Measurements from ENCODE around the gene ARID3B.
"Not testable (repeated sequence)": the region's sequence is repeated elsewhere in the genome, so short reads cannot be mapped to it uniquely, and the experiment has no call there.

ARID3B gene

GRCh38 chr15:74578496-74578994 lies 37.5 kb downstream of the ARID3B start:
- no peak for DNase-seq

- no peak for DNase-seq
Observed at GRCh38 chr15:74579001-74579400, 38.0 kb downstream of the ARID3B start.

- DNase-seq: no peak
Observed at GRCh38 chr15:74580538-74581350, 39.7 kb downstream of the ARID3B start.

- DNase-seq: no peak
Observed at GRCh38 chr15:74584204-74584603, 43.2 kb downstream of the ARID3B start.

- DNase-seq: no peak
Observed at GRCh38 chr15:74584779-74585178, 43.8 kb downstream of the ARID3B start.

- no peak for DNase-seq
Observed at GRCh38 chr15:74585191-74585590, 44.2 kb downstream of the ARID3B start.

GRCh38 chr15:74585857-74586256 lies 44.8 kb downstream of the ARID3B start:
- no peak for DNase-seq

- DNase-seq: no peak
Observed at GRCh38 chr15:74589826-74590225, 48.8 kb downstream of the ARID3B start.

- no peak for DNase-seq
Observed at GRCh38 chr15:74592222-74592621, 51.2 kb downstream of the ARID3B start.

GRCh38 chr15:74593122-74593521 lies 52.1 kb downstream of the ARID3B start:
- DNase-seq: no peak

- no peak for DNase-seq
Observed at GRCh38 chr15:74594455-74594854, 53.4 kb downstream of the ARID3B start.

GRCh38 chr15:74595271-74595670 lies 54.3 kb downstream of the ARID3B start:
- no peak for DNase-seq

- DNase-seq: not testable (repeated sequence)
Observed at GRCh38 chr15:74596736-74597135, 55.7 kb downstream of the ARID3B start.

GRCh38 chr15:74597146-74597705 lies 56.2 kb downstream of the ARID3B start:
- not testable (repeated sequence) for DNase-seq

GRCh38 chr15:74598126-74598842 lies 57.3 kb downstream of the ARID3B start:
- peak; percentile 93 for DNase-seq

- no peak for DNase-seq
Observed at GRCh38 chr15:74599156-74599555, 58.1 kb downstream of the ARID3B start.

- no peak for DNase-seq
Observed at GRCh38 chr15:74603026-74603788, 62.2 kb downstream of the ARID3B start.

- DNase-seq: no peak
Observed at GRCh38 chr15:74603789-74604705, 63.0 kb downstream of the ARID3B start.

- no peak for DNase-seq
Observed at GRCh38 chr15:74604983-74605794, 64.2 kb downstream of the ARID3B start.

GRCh38 chr15:74605795-74606150 lies 64.8 kb downstream of the ARID3B start:
- DNase-seq: no peak

GRCh38 chr15:74608786-74609185 lies 67.8 kb downstream of the ARID3B start:
- no peak for DNase-seq
